Gastroesophageal sphincter (tissue), 3 donors: ENCODE measurements around the gene TMPRSS9.

Experiments
- POLR2A ChIP-seq, 2 donors: fragments of 450-650 bp; IDR thresholded peaks; one replicate each; pipeline ENCODE4 v1.6.1; 2017; ENCODE audit warnings: antibody characterized with exemption in 2 of 2, mild to moderate bottlenecking in 2 of 2, moderate library complexity in 1 of 2
- TF ChIP-seq, protein P1 (sequence below), 4 experiments: fragments of 200-600 bp in 2 of 4; fragments of 450-650 bp in 2 of 4; sonication (generic) in 1 of 4; IDR thresholded peaks; one replicate each; pipeline ENCODE4 v1.5.1; 2017 to 2019; ENCODE audit warnings: antibody characterized with exemption in 4 of 4, mild to moderate bottlenecking in 2 of 4, moderate library complexity in 2 of 4

GRCh38 chr19:2474232-2475017 is 114.4 kb downstream of the TMPRSS9 start:
- TF ChIP-seq POLR2A (IDR thresholded peaks at IDR 0.05): no peak
- TF ChIP-seq, protein P1, sequence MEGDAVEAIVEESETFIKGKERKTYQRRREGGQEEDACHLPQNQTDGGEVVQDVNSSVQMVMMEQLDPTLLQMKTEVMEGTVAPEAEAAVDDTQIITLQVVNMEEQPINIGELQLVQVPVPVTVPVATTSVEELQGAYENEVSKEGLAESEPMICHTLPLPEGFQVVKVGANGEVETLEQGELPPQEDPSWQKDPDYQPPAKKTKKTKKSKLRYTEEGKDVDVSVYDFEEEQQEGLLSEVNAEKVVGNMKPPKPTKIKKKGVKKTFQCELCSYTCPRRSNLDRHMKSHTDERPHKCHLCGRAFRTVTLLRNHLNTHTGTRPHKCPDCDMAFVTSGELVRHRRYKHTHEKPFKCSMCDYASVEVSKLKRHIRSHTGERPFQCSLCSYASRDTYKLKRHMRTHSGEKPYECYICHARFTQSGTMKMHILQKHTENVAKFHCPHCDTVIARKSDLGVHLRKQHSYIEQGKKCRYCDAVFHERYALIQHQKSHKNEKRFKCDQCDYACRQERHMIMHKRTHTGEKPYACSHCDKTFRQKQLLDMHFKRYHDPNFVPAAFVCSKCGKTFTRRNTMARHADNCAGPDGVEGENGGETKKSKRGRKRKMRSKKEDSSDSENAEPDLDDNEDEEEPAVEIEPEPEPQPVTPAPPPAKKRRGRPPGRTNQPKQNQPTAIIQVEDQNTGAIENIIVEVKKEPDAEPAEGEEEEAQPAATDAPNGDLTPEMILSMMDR (IDR thresholded peaks at IDR 0.05): peak in 3 of 4 experiments; percentile 99 to 100 (median 100)
